Neuron (in vitro differentiated cells): ENCODE measurements around the gene TDRD12.
"Not testable (repeated sequence)": the region's sequence is repeated elsewhere in the genome, so short reads cannot be mapped to it uniquely, and the experiment has no call there.

ENCODE experiments used
- H2AFZ ChIP-seq: one replicate; pipeline ENCODE4 v1.6.1; 2013; ENCODE audit warnings: low read depth, mild to moderate bottlenecking, inconsistent platforms, low read length, moderate library complexity
- H3K27me3 ChIP-seq: one replicate; pipeline ENCODE4 v1.6.1; 2013; ENCODE audit warnings: low read length; ENCODE audit not compliant: insufficient read depth
- H3K36me3 ChIP-seq: one replicate; pipeline ENCODE4 v1.6.1; 2013; ENCODE audit warnings: low read length; ENCODE audit not compliant: insufficient read depth
- H3K4me1 ChIP-seq: one replicate; pipeline ENCODE4 v1.6.1; 2013; ENCODE audit warnings: low read length; ENCODE audit not compliant: insufficient read depth
- H3K4me3 ChIP-seq: 2 replicates; pipeline ENCODE4 v1.5.1; 2013; ENCODE audit warnings: mild to moderate bottlenecking, low read length, moderate library complexity
- H3K9me3 ChIP-seq: one replicate; pipeline ENCODE4 v1.6.1; 2013; ENCODE audit warnings: low read length

The TDRD12 gene

DNA sequence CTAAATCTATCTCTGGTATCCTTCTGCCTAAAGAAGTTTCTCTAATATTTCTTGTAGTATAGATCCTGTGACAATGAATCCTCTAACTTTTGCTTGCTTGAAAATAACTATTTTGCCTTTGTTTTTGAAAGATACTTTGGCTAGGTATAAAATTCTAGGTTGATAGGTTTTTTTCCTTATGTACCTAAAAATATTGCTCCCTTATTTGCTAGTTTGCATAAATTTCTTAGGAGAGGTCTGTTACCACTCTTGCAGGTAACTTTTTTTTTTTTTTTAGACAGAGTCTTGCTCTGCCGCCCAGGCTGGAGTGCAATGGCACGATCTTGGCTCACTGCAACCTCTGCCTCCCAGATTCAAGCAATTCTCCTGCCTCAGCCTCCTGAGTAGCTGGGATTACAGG lies 15.6 kb upstream of the TDRD12 start:
- H2AFZ ChIP-seq, H3K27me3 ChIP-seq, H3K4me3 ChIP-seq, H3K36me3 ChIP-seq, H3K9me3 ChIP-seq, H3K4me1 ChIP-seq: not testable (repeated sequence)

- no peaks in the 10 kb centered on the region for H3K9me3 ChIP-seq
- no peak overlapping the region for H2AFZ ChIP-seq
- no peaks in the 10 kb centered on the region for H3K36me3 ChIP-seq
- no peak overlapping the region for H3K4me3 ChIP-seq
- H3K4me1 ChIP-seq = no peaks in the 10 kb centered on the region
- no peaks in the 10 kb centered on the region for H3K27me3 ChIP-seq
These were observed 11.1 kb upstream of the TDRD12 start for GRCh38 chr19:32708457-32708856.

DNA sequence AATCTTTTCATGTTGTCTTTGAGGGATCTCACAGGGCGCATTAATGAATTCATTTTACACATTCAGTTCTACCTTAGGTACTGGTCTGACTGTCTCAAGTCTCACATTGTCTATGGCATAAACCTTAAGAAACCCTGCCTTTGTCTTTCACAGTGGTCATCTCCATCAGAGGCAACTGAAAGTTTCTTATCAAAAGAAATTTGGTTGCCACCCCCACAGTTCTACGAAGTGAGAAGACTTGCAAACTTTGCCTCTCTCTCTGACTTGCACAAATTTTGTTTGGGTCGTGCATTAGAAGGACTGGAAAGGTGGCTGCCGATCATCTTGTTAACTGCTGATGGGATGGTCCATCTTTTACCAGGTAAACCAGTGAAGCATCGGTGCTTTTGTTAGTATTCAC lies 10.5 kb upstream of the TDRD12 start:
- no peaks in the 10 kb centered on the region for H3K36me3 ChIP-seq
- H3K4me3 ChIP-seq = no peak overlapping the region
- no peaks in the 10 kb centered on the region for H3K9me3 ChIP-seq
- H3K27me3 ChIP-seq = no peaks in the 10 kb centered on the region
- no peaks in the 10 kb centered on the region for H3K4me1 ChIP-seq
- no peak overlapping the region for H2AFZ ChIP-seq

DNA sequence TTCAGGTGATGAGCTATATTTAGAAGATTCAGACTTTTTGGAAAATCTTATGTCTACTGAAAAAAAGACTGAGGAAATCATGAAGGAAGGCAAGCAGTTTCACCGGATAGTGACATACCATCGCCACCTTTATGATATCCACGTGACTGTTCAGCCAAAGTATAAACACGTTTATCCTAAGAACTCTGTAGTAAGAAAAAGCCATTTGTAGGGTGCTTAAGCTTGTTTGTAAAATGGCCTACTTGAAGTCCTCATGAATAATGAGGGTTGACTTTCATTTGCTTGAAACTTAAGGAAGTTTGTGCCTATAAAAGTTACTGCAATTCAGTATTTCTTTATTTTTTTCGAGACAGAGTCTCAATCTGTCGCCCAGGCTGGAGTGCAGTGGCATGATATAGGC lies 7.8 kb upstream of the TDRD12 start:
- no peaks in the 10 kb centered on the region for H3K9me3 ChIP-seq
- H3K27me3 ChIP-seq = no peaks in the 10 kb centered on the region

GRCh38 chr19:32716203-32716602 lies 3.4 kb upstream of the TDRD12 start:
- H3K27me3 ChIP-seq, H3K4me1 ChIP-seq, H3K4me3 ChIP-seq, H3K36me3 ChIP-seq, H3K9me3 ChIP-seq, H2AFZ ChIP-seq: not testable (repeated sequence)

More for the DNA sequence above, 7.8 kb upstream of the TDRD12 start:
- Histone ChIP-seq H3K36me3 (no peaks in the 10 kb centered on the region), H2AFZ (no peak overlapping the region), H3K4me3 (no peak overlapping the region), H3K4me1 (no peaks in the 10 kb centered on the region)

GRCh38 chr19:32717496-32717895 lies 2.1 kb upstream of the TDRD12 start:
- Histone ChIP-seq H3K4me1 (no peaks in the 10 kb centered on the region), H3K4me3 (no peak overlapping the region), H2AFZ (no peak overlapping the region), H3K36me3 (no peaks in the 10 kb centered on the region), H3K9me3 (peaks cover 2% of the 10 kb centered on the region), H3K27me3 (no peaks in the 10 kb centered on the region)

GRCh38 chr19:32718286-32718685 lies 1.3 kb upstream of the TDRD12 start:
- no peak overlapping the region for H3K4me3 ChIP-seq
- H3K4me1 ChIP-seq = no peaks in the 10 kb centered on the region
- no peaks in the 10 kb centered on the region for H3K36me3 ChIP-seq
- no peaks in the 10 kb centered on the region for H3K27me3 ChIP-seq
- H2AFZ ChIP-seq = no peak overlapping the region
- peaks cover 2% of the 10 kb centered on the region for H3K9me3 ChIP-seq

DNA sequence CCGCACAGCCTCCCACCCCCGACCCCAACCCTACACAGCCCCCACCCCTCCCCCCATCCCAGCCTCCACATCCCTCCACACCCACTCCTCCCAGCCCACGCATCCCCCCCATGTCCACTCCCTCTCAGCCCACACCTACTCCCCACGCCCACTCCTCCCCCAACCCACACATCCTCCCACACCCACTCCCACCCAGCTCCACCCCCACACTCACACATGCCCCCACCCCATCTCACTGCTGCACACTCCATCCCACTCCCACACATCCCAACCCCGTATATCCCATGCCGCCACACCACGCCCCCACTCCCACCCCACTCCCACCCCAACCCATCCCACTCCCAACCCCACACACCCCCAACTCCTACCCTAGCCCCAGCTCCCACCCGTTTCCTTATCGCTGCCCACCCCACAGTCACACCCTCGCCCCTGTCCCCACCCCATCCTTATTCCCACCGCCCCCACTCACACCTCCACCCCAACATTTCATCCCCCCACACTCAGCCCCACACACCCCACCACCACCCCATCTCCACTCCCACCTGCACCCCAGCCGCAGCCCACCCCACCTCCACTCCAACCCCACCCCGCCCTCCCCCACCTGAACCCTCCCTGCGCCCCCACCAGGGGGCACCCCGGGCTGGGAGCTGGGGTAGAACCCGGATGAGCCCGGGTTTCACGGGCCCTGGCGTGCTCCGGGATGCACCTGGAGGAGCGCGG lies 809 bp downstream of the TDRD12 start:
- Histone ChIP-seq H2AFZ (no peak overlapping the region), H3K9me3 (peaks cover 2% of the 10 kb centered on the region), H3K27me3 (no peaks in the 10 kb centered on the region), H3K4me3 (no peak overlapping the region), H3K4me1 (no peaks in the 10 kb centered on the region), H3K36me3 (no peaks in the 10 kb centered on the region)

DNA sequence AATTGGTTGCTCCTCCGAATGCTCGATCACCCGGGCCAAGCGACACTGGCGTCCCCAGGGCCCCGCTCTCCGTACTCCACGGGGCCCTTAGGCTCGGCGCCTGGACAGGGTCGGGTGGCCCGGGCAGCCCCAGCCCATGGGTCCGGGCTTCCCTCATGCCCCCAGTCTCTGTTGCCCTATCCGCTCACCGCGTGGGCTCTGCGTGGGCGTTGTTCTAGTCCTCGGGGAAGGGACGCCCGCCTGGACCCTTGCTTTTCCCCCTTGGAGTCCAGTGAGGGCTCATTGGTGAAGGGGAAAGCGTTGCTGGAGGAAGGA lies 1.3 kb downstream of the TDRD12 start:
- H3K4me3 ChIP-seq = no peak overlapping the region
- H3K36me3 ChIP-seq = no peaks in the 10 kb centered on the region
- H3K9me3 ChIP-seq = peaks cover 2% of the 10 kb centered on the region
- no peaks in the 10 kb centered on the region for H3K27me3 ChIP-seq
- H3K4me1 ChIP-seq = no peaks in the 10 kb centered on the region
- no peak overlapping the region for H2AFZ ChIP-seq

DNA sequence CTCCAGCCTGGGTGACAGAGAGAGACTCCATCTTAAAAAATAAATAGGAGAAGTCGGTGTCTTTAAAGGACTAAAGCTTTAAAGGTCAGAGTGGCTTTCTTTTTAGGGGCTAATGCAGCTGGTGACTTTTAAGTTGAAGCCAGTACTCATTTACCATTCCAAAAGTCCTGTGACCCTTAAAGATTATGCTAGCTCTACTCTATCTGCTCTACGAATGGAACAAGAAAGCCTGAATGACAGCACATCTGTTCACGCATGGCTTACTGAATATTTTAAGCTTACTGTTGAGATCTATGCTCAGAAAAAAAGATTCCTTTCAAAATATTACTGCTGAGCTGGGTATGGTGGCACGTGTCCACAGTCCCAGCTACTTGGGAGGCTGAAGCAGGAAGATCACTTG lies 16.4 kb downstream of the TDRD12 start:
- no peaks in the 10 kb centered on the region for H3K27me3 ChIP-seq
- no peaks in the 10 kb centered on the region for H3K36me3 ChIP-seq
- H2AFZ ChIP-seq = no peak overlapping the region
- H3K9me3 ChIP-seq = no peaks in the 10 kb centered on the region
- no peaks in the 10 kb centered on the region for H3K4me1 ChIP-seq
- H3K4me3 ChIP-seq = no peak overlapping the region

- Histone ChIP-seq H3K4me3 (no peak overlapping the region), H2AFZ (no peak overlapping the region), H3K4me1 (peaks cover 27% of the 10 kb centered on the region), H3K36me3 (no peaks in the 10 kb centered on the region), H3K9me3 (no peaks in the 10 kb centered on the region), H3K27me3 (no peaks in the 10 kb centered on the region)
These were observed 23.5 kb downstream of the TDRD12 start for GRCh38 chr19:32743021-32743420.

- Histone ChIP-seq H3K4me1 (peaks cover 31% of the 10 kb centered on the region), H3K4me3 (no peak overlapping the region), H3K36me3 (no peaks in the 10 kb centered on the region), H2AFZ (no peak overlapping the region), H3K9me3 (no peaks in the 10 kb centered on the region), H3K27me3 (no peaks in the 10 kb centered on the region)
These were observed 23.9 kb downstream of the TDRD12 start for GRCh38 chr19:32743447-32743846.

DNA sequence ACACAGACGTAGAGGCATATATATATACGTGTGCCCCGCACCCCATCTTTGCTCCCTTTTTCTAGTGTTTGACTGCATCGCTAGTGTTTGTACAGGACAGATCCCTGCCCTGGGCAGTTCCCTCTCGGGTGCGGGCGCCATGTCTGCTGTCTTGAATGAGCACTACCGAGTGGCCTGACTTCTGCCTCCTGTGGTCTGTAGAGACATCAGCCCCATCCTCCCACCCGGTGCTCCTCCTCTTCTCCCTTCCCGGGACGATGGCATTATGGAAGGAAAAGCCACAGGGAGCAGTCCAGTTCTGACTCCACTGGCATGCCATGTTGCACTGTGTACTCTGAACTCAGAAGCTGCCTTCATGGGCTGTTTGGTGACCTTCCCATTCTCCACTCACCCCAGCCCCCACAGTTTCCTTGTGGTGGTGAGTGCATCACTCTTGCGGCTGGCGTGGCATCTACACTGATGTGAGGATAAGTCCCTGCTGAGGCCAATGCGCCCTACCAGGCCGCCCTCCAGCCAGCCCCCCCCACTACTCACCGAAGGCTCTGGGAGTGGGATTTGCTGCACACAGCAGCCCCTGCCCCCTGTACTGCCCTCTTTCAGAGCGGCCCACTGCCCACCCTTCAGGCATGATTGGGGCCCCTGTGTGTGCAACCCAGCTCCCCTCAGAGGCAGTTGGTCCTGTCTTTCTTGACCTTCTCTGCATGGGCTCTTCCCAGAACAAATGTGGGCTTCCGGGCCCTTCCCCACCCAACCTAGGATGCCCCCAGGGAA lies 25.2 kb downstream of the TDRD12 start:
- no peaks in the 10 kb centered on the region for H3K27me3 ChIP-seq
- H3K4me3 ChIP-seq = no peak overlapping the region
- H2AFZ ChIP-seq = peak overlapping the region; percentile 10
- H3K36me3 ChIP-seq = no peaks in the 10 kb centered on the region
- H3K9me3 ChIP-seq = no peaks in the 10 kb centered on the region
- H3K4me1 ChIP-seq = peaks cover 34% of the 10 kb centered on the region
